ENCODE measurements around the gene CENPM.

The CENPM gene

DNA sequence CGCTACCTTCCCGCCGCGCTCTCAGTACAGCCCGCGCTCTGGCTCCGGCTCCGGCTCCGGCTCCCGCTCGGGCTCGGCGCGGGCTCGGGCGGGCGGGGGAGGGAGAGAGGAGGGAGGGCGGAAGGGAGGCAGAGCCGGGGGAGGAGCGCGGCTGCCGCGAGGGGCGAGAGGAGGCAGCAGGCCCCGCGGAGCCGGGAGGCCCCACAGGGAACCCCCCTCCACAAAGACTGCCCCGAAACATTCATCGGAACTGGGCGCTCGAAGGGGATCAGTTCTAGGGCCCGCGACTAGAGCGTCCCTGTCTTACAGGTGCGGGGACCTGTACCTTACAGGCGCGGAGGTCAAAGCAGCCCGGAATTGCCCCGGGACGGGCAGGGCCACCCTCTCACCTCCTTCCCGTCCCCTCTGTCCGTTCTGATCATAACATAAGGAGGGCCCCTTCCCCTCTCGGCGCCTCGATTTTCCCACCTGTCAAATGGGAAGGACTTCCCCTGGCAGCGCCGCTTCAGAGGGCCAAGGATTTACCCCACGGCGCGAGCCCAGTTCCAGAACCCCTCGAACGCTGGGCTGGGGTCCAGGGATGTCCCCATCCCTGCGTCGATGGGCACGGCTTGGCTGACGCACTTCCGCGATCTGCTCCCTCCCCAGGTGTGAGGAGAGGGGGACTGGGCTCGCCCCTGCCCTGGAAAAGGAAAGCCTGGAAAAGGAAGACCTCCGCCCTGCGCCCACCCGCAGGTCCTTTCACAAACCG is 31.7 kb downstream of the CENPM start, which contains the start of gene SHISA8:
SHISA8 (minus strand) TSS at position 40 of the 751 bp plus-strand sequence. CDS start 407 bp downstream, outside the sequence.
- DNase-seq (ENCODE audit: low read depth in 3 of 3), result peak in 2 of 3 experiments; percentile 40 to 45

DNA sequence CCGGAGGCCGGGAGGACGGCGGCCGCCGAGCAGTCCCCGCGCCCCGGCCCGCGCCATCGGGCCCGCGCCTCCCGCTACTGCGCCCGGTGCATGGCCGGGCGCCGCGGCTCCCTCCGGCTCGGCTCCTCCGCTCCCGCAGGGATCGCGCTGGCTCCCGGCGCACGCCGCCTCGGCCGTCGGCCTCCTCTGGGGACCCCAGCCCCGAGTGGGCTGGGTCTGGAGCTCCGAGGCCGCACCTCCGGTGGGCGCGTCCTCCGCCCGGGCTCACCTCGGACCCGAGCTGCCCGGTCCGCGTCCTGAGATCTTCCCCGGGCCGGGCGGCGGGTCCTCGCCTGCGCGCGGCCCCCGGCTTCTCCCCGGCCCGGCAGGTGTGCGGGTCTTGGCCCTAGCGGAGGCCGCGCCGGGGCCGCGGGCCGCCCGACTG is 32.3 kb downstream of the CENPM start:
- no peak for DNase-seq (ENCODE audit: low read depth in 3 of 3)

DNA sequence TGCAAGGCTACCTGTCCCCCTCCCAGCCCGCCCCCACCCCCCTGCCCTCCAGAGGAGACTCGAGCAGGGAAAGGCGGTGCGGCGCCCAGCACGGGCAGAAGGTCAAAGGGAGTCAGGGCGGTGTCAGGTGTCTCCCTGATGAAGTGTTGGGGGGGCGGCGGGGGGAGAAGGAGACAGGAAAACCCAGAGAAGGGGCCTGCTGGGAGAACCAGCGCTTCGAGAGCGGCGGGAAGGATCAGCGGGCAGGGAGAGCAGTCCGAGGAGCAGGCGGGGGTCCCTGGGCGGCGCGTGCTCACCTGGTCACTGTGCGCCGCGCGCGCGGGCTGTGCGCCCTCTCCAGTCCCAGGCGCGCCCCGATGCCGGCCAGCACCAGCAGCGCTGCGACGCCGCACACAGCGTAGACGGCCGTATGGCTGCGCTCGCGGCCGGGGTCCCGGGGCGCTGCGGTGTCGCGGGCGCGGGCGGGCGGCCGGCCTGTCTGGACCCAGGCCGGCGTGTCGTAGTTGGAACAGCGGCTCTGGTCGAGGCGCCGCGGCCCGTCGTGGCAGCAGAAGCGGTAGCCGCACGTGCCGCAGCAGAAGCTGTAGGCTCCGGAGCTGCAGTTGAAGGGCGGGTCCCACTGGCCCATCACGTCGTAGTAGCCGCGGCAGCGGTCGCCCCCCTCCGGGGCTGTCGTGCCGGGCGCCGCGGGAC is 33.0 kb downstream of the CENPM start:
- DNase-seq (ENCODE audit: low read depth in 3 of 3), result no peak

DNA sequence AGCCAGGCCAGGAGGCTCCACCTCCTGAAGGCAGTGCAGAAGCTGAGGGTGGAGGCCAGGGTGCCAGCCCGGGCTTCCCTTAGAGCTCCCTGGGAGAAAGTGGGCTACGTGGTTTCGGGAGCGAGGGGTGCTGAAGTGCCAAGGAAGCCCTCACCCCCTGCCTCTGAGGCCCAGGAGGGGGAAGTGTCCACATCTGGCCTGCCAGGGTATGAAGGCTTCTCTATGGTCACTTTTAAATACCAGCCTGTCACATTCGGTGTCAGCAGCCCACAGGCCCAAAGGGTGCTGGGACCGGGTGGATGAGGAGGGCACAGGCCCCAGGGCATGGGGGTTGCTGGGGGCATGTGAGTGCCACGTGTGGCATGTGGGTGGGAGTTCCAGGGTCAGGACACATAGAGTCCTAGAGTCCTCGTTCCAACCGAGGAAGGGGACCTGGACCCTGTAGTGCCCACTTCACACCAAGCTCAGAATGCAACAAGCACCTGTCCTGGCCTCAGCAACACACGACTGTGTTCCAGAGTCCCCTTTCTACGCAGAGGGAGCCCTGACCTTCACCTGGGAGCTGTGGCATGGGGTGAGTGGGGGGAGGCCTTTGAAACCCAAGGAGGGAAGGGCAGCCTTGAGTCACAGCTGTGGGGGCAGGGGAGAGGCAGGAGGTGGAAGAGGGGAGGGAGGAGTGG is 33.8 kb downstream of the CENPM start:
- DNase-seq (ENCODE audit: low read depth in 3 of 3), result no peak

DNA sequence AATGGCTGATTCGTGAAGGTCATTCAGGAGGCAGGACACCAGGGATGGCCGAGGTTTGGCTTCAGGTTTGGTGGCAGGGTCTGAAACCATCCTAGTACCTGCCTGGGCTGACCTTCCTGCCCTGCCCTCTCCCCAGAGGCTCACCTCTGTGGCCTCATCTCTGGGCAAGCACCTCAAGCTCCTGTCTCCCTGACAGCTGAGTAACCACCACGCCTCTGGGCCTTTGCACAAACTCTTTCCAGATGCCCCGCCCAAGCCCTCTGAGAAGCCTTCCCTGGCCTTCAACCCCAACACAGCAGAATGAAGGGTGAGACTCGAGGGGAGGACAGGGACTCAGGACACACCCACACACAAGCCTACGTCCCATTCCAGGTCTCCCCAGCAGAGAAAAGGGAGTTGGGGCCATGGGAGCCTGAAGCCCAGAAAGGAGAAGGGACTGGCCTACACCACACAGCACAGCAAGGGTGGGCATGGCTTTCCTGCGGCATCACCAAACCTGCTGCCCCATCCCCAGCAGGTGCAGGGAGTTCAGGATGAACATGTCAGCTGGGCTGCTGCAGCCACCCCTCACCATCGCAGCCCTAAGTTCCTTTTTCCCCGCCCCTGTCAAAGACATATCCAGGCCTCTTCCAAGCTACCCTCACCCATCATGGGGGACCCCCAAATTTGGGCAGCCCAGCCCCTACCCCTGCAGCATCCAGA is 34.5 kb downstream of the CENPM start:
- DNase-seq (ENCODE audit: low read depth in 3 of 3), result no peak

DNA sequence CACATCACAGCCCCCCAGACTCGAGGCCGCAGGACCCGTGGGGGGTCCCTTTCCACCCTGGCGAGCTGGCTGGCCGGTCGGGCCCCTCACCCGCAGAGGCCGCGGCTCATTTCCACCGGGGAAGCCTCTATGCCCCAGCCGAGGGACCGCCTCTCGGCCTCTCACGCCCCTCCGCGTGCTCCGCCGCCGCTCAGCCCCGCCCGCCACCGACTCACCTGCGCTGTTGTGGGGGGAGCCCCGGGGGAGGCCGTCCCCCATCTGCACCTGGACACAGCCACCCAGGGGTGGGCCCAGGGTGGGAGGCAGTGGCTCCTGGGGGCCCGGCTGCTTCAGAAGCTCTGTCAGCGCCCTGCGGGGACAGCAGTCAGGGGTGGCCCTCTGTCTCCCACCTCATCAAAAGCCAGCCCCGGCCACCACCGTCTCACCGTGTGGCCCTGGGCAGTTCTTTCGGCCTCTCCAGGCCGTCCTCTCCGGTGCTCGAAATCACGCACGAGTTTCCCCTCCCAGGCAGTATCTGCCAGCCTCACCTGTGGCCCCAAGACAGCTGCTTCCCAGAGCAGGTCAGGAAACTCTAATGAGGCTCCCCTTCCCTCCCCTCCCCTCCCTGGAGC is 35.8 kb downstream of the CENPM start:
- no peak for DNase-seq (ENCODE audit: low read depth in 3 of 3)

DNA sequence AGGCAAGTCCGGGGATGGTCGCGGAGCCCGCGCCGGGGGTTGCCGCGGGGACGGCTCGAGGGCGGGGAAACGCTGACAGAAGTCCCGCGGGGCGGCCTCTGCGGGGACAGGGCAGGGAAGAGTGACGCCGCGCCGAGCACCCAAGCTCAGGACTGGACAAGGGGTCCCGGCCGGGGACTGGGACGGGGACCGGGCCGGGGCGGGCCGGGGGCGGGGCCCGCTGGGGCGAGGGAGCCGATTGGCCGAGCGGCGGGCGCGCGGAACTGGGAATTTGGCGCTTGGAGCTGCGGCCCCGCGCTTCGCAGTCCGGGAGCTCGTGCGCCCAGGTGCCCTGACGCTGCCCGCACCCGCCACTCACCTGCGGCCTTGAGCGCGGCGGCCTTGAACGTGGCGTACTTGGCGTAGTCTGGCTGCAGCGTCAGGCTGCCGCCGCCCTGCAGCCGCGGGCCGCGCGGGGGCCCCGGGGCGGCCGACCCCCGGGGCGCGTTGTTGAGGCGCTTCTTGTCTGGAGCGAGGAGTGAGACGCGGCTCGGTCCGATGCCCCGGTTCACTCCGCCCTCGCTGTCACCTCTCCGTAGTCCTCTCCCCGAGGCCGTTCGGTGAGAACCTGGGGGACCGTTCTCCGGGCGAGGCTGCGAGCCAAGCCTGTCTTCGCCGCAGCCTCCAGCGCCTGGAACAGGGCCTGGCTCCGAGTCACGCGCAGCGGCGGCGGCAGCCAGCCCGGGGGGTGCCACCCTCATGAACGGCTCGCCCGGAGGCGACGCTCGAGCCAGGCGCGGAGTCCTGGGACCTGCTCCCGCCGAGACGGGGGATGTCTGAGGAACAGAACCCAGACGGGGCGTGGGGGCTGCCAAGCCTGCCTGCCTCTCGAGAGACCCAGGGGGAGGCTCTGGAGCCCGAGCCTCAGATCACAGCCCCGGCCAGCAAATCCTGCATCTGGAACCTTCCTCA is 36.6 kb downstream of the CENPM start:
- no peak for DNase-seq (ENCODE audit: low read depth in 3 of 3)

DNA sequence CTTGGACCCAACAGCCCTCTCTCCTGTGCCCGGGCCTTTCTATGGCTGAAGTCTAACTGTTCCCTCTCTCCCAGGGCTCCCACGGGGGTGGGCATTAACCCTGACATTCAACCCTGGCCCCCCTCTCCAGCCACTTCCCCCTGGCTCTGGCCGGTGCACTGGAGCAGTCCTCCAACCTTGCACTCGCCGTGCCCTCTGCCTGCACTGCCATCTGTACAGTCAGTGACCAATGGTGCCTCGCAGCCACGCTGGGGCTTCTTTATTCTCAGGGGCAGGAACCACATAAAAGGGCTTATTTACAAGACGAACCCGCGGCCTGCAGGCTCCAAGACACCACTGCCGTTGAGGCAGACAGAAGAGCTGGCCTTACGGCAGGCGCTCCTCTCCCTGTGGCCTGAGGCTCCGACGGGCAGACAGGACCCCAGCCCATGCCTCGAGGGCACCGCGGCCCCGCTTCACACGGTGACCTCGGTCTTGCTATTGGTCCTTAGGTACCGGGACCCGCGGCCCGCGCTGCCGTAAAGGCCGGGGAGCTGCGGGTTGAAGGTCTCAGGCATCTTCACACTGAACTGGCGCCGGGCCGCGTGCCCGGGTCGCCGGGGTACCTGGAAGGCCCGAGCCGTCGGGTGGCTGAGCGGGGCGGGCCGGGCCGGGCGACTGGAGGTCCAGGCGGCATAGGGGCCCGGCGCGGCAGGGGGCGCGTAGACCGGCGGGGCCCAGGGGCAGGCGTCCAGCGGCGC is 37.5 kb downstream of the CENPM start:
- DNase-seq (ENCODE audit: low read depth in 3 of 3), result no peak

DNA sequence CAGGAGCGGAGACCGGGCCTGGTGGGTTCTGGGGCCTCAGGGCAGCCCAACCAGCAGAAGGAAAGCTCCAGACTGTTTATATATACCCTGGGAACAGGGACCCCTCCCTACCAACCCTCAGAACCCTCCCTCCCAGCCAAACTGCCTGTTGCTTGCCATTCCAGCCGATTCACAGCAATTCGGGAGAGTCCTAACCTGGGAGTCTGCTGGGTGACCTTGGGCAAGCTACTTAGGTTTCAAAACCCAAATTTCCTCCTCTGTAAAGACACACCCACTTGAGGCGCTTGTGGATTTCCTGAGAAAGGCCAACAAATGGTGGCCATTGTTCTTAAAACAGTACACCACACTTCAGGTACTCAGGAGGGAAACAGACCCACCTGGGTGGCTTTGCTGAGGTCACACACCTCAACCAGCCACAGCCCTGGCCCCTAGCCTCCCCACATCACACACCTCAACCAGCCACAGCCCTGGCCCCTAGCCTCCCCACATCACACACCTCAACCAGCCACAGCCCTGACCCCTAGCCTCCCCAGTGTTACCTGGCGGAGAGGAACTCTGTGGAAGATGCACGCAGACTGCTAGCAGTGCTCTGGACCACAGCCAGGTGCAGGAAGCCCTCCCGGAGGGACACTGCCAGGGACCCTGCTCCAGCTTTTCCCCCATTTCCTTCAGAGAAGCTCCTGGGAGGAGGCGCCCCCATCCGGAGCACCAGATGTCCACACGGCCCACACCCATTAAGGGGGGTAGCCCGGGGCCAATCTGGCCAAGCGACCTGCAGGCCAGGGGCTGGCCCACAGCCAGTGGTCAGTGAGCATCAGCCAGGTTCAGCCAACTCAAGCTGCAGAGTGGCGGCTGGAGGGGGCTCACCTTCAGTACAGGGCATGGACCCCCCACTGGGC is 38.3 kb downstream of the CENPM start:
- DNase-seq (ENCODE audit: low read depth in 3 of 3), result no peak

DNA sequence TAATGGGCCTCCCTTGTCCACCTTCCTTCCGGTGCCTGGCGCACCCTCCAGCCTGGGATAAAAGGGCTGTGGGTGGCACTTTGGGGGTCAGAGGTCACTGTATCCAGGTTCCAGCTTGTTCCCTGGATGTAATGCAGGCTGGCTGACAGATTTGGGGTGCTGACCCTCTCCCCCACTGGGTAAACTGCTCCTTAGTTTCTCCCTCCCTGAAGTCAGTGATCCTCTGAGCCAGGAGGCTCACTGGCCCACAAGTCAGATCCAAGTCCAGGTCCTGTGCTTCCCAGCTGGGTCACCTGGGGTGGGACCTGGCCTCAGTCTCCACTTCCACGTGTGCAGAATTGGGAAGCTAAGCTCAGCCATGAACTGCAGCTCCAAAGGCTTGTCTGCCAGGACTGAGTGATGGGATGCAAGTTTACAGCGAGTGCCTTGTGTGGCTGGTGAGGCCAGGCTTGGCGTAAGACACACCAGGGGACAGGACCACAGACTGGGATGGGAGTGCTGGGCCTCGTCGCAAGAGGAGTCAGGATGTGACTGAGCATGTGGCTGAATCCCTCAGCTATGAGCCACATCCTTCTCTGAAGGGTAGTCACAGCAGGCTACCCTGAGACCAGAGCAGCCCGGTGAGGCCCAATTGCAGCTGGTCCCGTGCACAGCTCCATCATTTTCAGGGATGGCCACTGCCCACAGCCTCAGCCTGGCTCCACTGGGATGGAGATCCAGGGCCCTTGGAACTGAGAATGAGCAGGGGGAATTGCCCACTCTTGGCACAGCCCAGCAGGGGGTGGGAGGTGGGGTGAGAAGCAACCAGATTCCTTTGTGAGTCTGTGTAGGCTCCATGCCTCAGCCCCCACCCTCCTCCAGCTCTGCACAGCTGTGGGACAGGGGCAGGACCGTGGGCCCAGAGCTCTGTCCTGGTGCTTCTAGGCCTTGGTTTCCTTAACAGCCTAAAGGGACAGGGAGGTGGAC is 39.2 kb downstream of the CENPM start:
- no peak for DNase-seq (ENCODE audit: low read depth in 3 of 3)

DNA sequence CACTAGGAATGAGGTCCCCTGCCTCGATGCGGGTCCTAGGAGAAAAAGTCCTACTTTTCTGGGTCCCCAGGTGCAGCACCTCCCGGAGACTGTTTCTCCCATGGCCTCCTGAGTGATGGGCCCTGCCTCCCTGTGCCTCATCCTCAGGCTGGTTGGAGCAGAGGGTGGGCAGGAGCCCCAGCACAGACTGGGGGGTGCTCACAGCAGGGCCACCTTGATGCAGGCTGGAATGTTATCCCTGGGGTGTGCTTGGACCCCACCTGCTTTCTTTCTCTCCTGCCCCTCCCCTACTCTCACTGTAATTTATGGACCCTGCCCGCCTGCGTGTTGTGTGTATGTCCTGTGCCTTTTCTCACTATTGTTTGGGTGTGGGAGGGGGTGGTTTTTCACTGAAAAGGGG is 40.1 kb downstream of the CENPM start:
- no peak for DNase-seq (ENCODE audit: low read depth in 3 of 3)

DNA sequence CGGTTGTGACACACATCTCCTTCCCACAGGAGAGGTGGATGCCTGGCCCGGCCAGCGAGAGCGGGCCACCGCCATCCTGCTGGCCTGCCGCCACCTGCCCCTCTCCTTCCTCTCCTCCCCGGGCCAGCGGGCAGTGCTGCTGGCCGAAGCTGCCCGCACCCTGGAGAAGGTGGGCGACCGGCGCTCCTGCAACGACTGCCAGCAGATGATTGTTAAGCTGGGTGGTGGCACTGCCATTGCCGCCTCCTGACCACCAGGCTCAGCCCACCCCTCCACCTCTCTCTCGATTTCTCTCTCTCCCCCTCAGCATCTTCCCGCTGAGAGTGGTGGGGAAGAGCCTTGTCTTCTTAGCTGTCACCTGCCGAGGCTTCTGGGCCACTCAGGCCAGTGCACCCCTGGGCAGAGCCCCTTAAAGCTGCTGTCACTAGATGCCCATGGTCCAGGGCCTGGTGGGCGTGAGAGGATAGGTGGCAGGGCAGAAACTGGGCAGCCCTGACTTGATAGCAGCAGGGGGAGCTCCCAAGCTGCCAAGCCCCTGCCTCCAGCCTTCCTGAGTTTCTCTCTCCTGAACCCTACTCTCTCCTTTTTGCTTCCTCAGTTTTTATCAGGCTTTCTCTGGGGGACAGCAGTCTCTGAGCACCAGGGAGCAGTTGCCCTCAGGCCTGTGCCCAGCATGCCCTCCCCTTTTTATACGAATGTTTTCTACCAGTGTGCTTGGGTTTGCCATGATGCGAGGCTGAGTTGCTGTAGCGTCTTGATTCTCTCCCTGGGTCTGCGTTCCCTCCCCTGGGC is 41.3 kb downstream of the CENPM start:
- no peak for DNase-seq (ENCODE audit: low read depth in 3 of 3)

DNA sequence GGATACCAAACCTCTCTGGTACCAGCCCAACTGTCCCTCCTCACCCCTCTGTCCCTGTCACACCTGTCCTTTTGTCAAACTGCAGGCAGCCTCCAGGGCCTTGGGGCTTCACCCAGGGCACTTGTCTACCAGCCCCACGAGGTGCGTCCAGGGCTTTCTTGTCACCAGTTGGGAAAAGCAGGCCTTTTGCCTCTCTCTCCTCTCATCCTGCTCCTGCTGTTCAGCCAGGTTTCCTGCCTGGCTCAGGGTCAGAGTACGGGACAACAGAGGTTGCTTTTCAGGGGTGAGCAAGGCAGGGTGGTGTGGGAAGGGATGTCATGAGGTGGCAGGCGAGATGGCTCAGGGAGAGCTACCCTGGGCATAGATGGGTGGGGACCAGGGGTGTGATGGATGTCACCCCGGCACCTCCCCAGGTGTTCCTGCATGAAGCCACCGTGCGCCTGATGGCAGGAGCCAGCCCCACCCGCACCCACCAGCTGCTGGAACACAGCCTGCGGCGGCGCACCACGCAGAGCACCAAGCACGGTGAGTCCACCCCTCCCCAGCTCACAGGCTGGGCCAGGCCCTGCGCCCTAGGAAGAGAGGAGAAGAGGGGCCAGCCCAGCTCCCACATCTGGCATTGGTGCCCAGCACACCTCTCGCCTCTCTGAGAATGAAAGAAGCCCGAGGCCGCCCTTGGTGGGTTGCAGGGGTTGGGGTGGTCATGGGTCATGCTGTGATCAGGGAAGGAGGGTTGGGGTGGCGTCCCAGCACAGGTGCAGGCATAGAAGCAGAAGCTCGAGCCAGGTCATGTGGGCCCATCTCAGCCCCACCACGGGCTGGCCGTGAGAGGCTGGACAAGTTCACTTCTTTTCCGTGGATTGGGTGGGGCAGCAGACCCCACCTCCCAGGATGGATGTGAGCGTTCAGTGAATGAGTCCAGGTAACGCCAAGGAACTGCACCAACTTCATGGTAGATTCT is 42.2 kb downstream of the CENPM start:
- no peak for DNase-seq (ENCODE audit: low read depth in 3 of 3)

DNA sequence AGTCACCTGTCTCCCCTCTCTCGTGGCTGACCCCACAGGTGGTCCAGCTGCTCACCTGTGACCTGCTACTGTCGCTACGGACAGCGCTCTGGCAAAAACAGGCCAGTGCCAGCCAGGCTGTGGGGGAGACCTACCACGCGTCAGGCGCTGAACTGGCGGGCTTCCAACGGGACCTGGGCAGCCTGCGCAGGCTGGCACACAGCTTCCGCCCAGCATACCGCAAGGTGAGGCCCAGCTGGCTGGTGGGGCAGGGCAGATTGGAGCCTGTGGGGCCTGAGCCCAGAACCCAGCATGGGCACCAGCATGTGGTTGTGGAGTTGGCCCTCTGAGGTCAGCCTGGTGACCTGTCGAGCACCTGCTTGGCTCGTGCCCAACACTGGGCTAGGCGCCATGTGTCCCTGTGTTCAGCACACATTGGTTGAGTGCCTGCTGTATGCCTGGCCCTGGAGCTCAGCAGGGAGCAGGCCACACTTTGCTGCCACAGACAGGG is 44.0 kb downstream of the CENPM start:
- DNase-seq (ENCODE audit: low read depth in 3 of 3), result no peak

DNA sequence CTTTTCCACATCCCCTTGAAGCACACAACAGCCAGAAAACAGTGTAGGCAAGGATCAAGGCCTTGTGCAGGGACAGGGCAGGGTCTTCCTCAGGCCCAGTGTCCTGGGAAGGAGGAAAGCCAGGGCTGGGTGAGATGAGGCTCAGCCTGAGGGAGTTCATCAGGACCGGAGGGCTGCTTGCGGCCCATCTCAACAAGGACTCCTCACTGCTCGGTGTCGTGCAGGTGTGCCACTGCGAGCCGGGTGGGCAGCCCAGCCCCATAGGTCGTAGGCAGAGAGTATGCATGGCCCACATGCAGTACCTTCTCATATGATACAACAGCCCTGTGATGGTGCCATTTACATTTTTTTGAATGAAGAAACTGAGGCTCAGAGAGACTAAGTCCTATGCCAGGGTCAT is 44.9 kb downstream of the CENPM start:
- DNase-seq (ENCODE audit: low read depth in 3 of 3), result no peak

Data from stimulated activated CD4-positive, alpha-beta T cell treated with anti-CD3 and anti-CD28 coated beads, TNF-alpha, amount 100 ng/mL, for 4 hours (primary cell).